K562 (cell line): ENCODE measurements around the gene KIF23. TPM values are rescaled to one million over a fixed set of nuclear protein-coding genes. Genes with fewer than 3 reads are reported as not detected.
A peak's percentile ranks its signal among the peaks of the same experiment; 100 is the strongest.

Experiments
- ARID2 ChIP-seq: fragments of 450-650 bp; IDR thresholded peaks from 2 replicates; pipeline ENCODE4 v1.6.1; 2017; ENCODE audit warnings: antibody characterized with exemption, mild to moderate bottlenecking
- CC2D1A ChIP-seq: fragments of 450-650 bp; IDR thresholded peaks from 2 replicates; pipeline ENCODE4 v1.6.1; 2017; ENCODE audit warnings: mild to moderate bottlenecking
- DACH1 ChIP-seq: fragments of 450-650 bp; IDR thresholded peaks from 2 replicates; pipeline ENCODE4 v1.6.1; 2018; ENCODE audit not compliant: partially characterized antibody
- ETS1 ChIP-seq: conservative IDR thresholded peaks from 2 replicates; pipeline ENCODE4 v1.6.1; 2011; ENCODE audit warnings: low read depth, mild to moderate bottlenecking, low read length; ENCODE audit not compliant: control insufficient read depth
- KDM2B ChIP-seq: fragments of 250-450 bp; sonication (Bioruptor Pico); IDR thresholded peaks from 2 replicates; pipeline ENCODE4 v1.8.0; 2021; ENCODE audit warnings: mild to moderate bottlenecking, moderate library complexity
- MNT ChIP-seq, 2 experiments: fragments of 450-650 bp; conservative IDR thresholded peaks; 2 replicates each; pipeline ENCODE4 v1.6.1; 2017; ENCODE audit warnings: mild to moderate bottlenecking in 2 of 2, moderate library complexity in 2 of 2
- PHTF2 ChIP-seq: fragments of 250-450 bp; sonication (Bioruptor Pico); IDR thresholded peaks from 2 replicates; pipeline ENCODE4 v1.5.0; 2021; ENCODE audit warnings: mild to moderate bottlenecking
- PURB ChIP-seq: sonication (generic); formaldehyde crosslinking; IDR thresholded peaks from 2 replicates; pipeline ENCODE4 v1.9.0; 2021; ENCODE audit warnings: low read depth, mild to moderate bottlenecking, missing genetic modification reagents
- TAF1 ChIP-seq: IDR thresholded peaks from 2 replicates; pipeline ENCODE4 v1.6.1; 2011; ENCODE audit warnings: mild to moderate bottlenecking, low read length, moderate library complexity; ENCODE audit not compliant: insufficient read depth, control insufficient read depth, severe bottlenecking; ENCODE audit errors: extremely low read depth
- ZBTB40 ChIP-seq, 2 experiments: fragments of 450-650 bp in 1 of 2; sonication (generic) in 1 of 2; formaldehyde crosslinking in 1 of 2; IDR thresholded peaks; 2 replicates each; pipeline versions ENCODE4 v1.7.1 to v1.9.0; 2016 to 2022; ENCODE audit warnings: inconsistent platforms in 1 of 2, mild to moderate bottlenecking in 1 of 2, missing genetic modification reagents in 1 of 2
- ZNF263 ChIP-seq: sonication (generic); formaldehyde crosslinking; IDR thresholded peaks from 2 replicates; pipeline ENCODE4 v1.8.0; 2022; ENCODE audit warnings: mild to moderate bottlenecking, missing genetic modification reagents, borderline replicate concordance
- ZNF431 ChIP-seq: sonication (generic); formaldehyde crosslinking; IDR thresholded peaks from 2 replicates; pipeline ENCODE4 v1.8.0; 2022; ENCODE audit warnings: mild to moderate bottlenecking, missing genetic modification reagents
- ZNF717 ChIP-seq: fragments of 250-450 bp; sonication (Bioruptor Pico); IDR thresholded peaks from 2 replicates; pipeline ENCODE4 v1.5.0; 2021
- polyA plus RNA-seq, 8 experiments: library from polyadenylated mRNA; depleted of rRNA in 4 of 8; stranded (reverse) in 5 of 8; unstranded in 3 of 8; fragments of >200 nt; fragmentation: Nextera tagmentation in 2 of 8; fragmentation: Illumina TruSeq in 1 of 8; extraction: Ambion mirVana in 2 of 8; extraction: Trizol in 1 of 8; gene quantifications; 2 replicates each; pipeline versions ENCODE4 v1.2.1 to v1.2.3, GENCODE V29; 2011 to 2014; ENCODE audit warnings: inconsistent platforms in 1 of 8, missing spikeins in 1 of 8
- total RNA-seq, 7 experiments: library from RNA; depleted of rRNA in 6 of 7; stranded (reverse); fragments of >200 nt in 6 of 7; fragmentation: Illumina TruSeq in 2 of 7; extraction: Trizol in 2 of 7; gene quantifications; 2 replicates each; pipeline versions ENCODE4 v1.2.1 to v1.2.3, GENCODE V29; 2011 to 2021; ENCODE audit warnings: low replicate concordance in 1 of 7

KIF23 gene
- total and polyA plus RNA-seq, 9 of the 15 experiments (the other 6 are each of a cell fraction or from before 2014, with no cell fraction given), result 29.4 to 58.2 (median 41.9) TPM

DNA sequence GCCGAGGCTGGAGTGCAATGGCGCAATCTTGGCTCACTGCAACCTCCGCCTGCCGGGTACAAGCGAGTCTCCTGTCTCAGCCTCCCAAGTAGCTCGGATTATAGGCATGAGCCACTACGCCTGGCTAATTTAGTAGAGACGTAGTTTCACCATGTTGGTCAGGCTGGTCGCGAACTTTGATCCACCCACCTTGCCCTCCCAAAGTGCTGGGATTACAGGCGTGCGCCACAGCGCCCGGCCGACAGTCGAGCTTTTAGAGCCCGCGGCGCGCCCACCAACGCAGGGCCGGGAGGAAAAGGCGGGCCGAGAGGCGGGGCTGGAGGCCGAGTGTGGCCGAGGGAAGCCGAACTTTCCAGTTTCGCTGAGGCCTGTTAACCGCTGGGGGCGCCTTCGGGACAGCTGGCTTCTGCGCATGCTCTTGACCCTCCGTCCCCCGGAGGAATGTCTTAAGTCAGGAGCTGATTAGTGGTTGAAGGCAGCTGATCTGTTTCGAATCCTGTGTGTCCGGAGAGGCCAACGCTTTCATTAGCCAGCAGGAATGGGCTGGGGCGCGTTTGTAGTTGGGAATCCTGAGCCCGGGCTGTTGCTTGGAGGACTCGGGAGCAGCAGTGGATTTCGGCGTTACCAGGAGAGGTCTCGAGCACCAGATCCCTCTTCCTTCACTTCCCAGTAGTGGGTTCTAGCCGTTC, 48.5 kb downstream of the KIF23 start (continued):
- TF ChIP-seq ZNF431 (CRISPR knock-in tag) (no peak), ETS1 (no peak), TAF1 (peak; percentile 73), ZNF717 (no peak), MNT (conservative IDR thresholded peaks at IDR 0.05) (0 out of 4 replicates have a peak, but pooled peaks of 1 of the 2 experiments have one; percentile 45), ZBTB40 (IDR thresholded peaks at IDR 0.05) (peak; percentile 13), ZBTB40 (CRISPR knock-in tag; IDR thresholded peaks at IDR 0.05) (no peak), DACH1 (peak; percentile 88), ZNF263 (CRISPR knock-in tag) (no peak), CC2D1A (0 out of 2 replicates have a peak, but pooled peaks have one; percentile 40), PURB (CRISPR knock-in tag) (no peak), PHTF2 (no peak), ARID2 (no peak), KDM2B (CRISPR knock-in tag) (peak; percentile 56; the same call in 1 of the 2 replicates)
